GM12878 (cell line): ENCODE measurements around the gene CELSR1.

Experiments
- BACH1 ChIP-seq: fragments of 450-650 bp; IDR thresholded peaks from 2 replicates; pipeline ENCODE4 v1.6.1; 2017; ENCODE audit warnings: mild to moderate bottlenecking, borderline replicate concordance
- FOS ChIP-seq: IDR thresholded peaks from 3 replicates; pipeline ENCODE4 v1.6.1; 2011; ENCODE audit warnings: borderline replicate concordance; ENCODE audit not compliant: insufficient read length; ENCODE audit errors: extremely low read depth
- POLR2A ChIP-seq: IDR thresholded peaks from 2 replicates; pipeline ENCODE4 v1.6.1; 2011; ENCODE audit warnings: low read depth, mild to moderate bottlenecking, low read length
- POLR2AphosphoS5 ChIP-seq: IDR thresholded peaks from 2 replicates; pipeline ENCODE4 v1.6.1; 2011; ENCODE audit warnings: mild to moderate bottlenecking, low read length, inconsistent platforms
- WRNIP1 ChIP-seq: IDR thresholded peaks from 2 replicates; pipeline ENCODE4 v1.6.1; 2011; ENCODE audit warnings: low read depth, low read length, improper control_type of control experiment, borderline replicate concordance
- TF ChIP-seq, protein P1 (sequence below), 3 experiments: IDR thresholded peaks in 2 of 3; conservative IDR thresholded peaks in 1 of 3; 2 replicates each; pipeline ENCODE4 v1.5.1; 2011; ENCODE audit warnings: low read depth in 3 of 3, low read length in 3 of 3, mild to moderate bottlenecking in 3 of 3, control low read depth in 2 of 3, moderate library complexity in 2 of 3, inconsistent platforms in 1 of 3, mixed read lengths in 1 of 3; ENCODE audit not compliant: control insufficient read depth in 2 of 3, insufficient read depth in 1 of 3; ENCODE audit errors: extremely low read depth in 1 of 3

DNA sequence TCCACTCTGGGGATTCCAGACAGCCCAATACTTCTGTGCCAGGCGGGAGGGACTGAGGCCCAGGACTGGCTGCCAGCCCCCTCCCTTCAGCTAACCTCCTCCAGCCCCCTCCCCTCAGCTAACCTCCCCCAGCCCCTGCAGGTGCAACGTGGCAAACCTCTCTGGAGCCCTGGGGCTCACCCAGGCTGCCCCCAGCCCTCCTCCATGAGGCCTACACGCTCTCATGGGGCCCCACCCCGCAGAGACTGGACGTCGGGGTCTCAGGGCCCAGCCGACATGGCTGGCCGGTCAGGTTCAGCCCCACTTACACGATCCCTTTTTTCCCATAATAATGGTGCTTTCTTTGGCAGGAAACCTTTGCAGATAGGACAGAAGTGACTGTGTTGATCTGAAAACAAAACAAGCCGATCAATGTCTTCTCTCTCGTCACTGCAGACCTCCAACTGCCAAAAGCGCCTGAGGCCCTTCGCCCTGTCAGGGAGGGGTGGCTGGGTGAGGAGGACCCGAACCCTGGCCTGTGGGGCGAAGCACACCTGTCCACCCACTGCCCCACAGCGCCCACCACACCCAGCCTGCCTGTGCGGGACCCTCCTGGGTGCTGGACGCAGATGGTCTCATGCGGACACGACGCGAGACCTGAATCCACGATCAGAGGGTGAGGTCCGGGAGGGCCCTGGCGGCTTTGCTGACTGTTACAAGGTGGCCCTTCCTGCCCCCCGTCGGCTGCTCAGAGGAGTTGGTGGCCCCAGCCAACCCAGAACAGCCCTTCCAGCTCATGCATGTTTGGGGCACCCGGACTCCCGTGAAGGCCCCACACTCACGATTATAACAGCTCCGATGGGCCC, 168.3 kb downstream of the CELSR1 start:
- no peak for TF ChIP-seq BACH1
- no peak for TF ChIP-seq POLR2AphosphoS5
- TF ChIP-seq POLR2A, result no peak
- TF ChIP-seq, protein P1, sequence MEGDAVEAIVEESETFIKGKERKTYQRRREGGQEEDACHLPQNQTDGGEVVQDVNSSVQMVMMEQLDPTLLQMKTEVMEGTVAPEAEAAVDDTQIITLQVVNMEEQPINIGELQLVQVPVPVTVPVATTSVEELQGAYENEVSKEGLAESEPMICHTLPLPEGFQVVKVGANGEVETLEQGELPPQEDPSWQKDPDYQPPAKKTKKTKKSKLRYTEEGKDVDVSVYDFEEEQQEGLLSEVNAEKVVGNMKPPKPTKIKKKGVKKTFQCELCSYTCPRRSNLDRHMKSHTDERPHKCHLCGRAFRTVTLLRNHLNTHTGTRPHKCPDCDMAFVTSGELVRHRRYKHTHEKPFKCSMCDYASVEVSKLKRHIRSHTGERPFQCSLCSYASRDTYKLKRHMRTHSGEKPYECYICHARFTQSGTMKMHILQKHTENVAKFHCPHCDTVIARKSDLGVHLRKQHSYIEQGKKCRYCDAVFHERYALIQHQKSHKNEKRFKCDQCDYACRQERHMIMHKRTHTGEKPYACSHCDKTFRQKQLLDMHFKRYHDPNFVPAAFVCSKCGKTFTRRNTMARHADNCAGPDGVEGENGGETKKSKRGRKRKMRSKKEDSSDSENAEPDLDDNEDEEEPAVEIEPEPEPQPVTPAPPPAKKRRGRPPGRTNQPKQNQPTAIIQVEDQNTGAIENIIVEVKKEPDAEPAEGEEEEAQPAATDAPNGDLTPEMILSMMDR (IDR thresholded peaks at IDR 0.05 in 2 of 3, conservative IDR thresholded peaks at IDR 0.05 in 1 of 3; ENCODE audit: control insufficient read depth in 2 of 3, extremely low read depth in 1 of 3, insufficient read depth in 1 of 3, low read depth in 3 of 3, low read length in 3 of 3), result no peak
- no peak for TF ChIP-seq FOS
- TF ChIP-seq WRNIP1, result no peak
